HCEC 1CT (cell line): Measurements from ENCODE around the gene ARID1A.
"Not testable (repeated sequence)": the region's sequence is repeated elsewhere in the genome, so short reads cannot be mapped to it uniquely, and the experiment has no call there.

ENCODE experiments used
- DNase-seq: peaks from one replicate; pipeline ENCODE4 v3.0.0-alpha.2; 2017

ARID1A gene

DNA sequence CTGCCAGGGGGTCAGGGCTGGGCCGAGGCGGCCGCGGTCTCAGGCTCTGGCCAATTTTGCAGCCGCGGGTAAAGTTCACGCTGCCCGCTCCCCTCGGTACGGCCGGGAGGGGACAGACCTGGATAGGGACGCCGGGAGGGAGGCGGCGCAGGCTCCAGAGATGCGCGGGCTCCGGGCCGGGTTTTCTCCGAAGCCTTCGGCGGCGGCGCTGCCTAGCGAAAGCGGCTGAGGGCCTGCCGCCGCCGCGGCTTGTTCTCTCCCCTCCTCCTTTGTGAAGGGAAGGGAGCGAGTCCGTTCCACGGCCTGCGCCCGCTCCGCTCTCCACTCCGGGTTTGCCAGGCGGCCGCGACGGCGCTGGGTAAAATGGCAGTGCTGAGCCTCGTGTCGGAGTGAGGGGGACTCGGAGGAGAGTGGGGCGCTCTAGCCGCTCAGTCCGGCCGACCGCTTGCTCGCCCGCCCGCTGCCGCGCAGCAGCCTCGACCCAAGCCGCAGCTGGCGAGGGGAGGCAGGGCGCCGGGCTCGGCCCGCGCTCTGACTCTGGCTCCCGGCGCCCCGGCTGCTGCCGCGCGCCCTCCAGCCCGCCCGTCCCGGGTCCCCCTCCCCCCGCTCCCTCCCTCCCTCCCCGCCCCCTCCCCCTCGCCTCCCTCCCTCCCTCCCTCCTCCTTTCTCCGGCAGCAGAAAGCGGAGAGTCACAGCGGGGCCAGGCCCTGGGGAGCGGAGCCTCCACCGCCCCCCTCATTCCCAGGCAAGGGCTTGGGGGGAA lies at the start of gene ARID1A:
ARID1A (plus strand) TSS at position 660 of the 763 bp plus-strand sequence. CDS start 389 bp downstream, outside the sequence.
- peak; percentile 96 for DNase-seq

DNA sequence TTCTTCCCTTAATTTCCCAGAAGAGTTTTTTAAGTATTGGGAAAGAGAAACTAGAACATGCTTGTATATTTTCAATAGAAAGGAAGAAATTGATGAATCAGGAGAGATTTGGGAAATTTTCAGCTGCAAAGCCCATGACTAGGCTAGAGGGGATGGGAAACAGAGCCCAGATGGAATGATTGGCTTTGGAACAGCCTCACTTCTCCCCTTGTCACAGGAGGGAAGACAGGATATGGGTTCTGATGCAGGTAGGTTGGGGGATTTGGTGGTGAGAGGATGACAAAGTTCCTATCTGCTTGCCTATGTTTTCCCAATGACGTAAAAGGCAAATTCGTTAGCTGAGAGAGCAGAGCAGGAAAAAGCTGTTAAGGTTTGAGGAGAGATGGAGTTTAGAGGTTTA lies 31.0 kb upstream of the ARID1A start:
- DNase-seq = no peak

DNA sequence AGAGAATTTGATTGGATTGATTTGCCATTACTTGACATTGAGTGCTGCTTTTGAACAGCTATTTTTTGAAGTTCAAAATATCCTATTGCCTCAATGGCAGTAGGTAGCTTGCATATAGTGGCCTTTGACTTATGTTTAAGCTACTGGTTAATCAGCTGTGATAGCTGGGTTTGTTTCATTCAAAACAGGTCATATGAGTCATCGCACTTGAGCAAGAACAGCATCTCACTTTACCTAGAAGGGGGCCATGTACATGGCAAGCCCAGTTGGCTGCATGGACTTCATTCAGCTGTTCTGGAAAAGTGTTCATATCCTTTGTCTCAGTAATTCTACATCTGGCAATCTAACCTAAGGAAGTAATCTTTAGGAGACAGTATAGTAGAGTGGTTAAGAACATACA lies 29.0 kb upstream of the ARID1A start:
- peak; percentile 35 for DNase-seq

DNA sequence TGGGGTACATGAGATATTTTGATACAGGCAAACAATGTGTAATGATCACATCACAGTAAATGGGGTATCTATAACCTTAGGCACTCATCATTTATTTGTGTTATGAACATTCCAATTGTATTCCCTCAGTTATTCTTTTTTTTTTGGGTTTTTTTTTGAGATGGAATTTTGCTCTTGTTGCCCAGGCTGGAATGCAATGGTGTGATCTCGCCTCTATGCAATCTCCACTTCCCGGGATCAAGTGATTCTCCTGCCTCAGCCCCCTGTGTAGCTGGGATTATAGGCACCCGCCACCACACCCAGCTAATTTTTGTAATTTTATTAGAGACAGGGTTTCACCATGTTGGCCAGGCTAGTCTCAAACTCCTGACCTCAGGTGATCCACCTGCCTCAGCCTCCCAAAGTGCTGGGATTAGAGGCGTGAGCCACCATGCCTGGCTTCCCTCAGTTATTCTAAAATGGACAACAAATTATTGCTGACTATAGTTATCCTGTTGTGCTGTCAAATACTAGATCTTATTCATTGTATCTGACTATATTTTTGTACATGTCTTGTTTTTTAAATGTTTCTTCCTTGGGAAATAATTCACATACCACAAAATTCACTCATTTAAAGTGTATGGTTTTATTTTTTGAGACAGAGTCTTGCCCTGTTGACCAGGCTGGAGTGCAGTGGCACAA lies 27.6 kb upstream of the ARID1A start:
- not testable (repeated sequence) for DNase-seq

DNA sequence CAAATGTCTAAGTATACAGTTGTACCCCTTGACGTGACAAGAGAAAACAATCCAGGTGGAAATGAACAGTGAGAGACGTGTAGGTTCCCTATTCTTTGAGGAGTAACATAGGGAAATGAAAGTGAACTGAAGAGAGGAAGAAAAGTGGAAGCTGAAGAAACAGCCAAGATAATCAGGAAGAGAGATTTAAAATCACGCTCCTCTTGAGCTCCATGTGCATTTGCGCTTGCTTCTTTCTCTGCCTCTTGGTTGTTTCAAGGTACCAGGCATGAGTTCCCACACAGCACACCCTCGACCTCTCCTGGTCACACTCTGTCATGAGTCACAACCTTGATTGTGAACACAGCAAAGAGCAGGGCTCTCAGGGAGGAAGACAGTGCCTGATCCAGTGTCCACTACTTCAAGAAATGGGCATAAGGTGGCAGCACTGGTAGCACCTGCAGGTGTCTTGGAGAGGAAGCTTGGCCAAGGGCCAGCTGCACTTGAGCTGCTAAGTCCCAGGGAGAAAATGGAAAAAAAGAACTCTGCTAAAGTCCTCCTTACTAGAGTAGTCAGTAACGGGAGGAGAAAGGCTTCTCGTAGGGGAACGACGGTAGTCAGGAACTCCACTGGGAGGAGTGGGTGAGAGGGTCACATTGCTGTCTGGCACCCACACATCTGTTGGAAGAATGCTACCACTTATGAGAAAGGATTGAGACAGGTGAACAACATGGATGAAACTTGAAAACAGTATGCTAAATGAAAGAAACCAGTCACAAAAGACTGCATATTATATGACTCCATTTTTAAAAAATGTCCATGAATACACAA lies 18.3 kb upstream of the ARID1A start:
- DNase-seq = peak; percentile 69

DNA sequence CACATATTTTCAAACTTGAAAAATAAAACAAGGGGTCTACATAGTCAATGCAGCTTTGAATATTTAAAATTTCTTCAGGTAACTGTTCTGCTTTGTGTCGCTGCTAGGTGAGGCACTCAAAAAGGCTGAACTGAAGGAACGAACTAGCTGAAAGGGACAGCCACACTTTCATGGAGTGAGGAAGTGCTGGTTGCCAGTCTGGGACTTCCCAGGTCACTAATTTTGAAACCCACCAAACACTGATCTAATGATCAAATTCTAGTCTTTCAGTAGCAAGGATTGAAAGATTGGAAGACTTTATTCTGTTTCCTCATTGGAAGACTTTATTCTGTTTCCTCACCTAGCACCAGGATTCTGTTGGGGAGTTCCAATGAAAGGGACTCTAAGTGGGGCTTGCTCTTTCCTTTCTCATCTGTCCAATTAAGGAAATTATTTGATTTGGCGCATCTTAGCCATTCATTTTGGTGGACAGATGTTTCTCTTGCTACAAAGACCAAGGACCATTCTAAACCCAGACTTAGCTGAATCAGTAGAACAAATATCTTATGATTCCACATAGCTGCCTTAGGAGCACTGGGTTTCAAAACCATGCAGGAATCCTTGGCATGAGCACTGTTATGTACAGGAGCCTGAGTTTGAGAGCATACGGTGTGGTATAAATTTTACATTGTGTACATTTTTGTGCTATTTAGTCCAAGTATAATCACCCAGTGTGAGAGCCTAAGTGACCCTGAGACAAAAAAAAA lies 10.9 kb upstream of the ARID1A start:
- DNase-seq = no peak

DNA sequence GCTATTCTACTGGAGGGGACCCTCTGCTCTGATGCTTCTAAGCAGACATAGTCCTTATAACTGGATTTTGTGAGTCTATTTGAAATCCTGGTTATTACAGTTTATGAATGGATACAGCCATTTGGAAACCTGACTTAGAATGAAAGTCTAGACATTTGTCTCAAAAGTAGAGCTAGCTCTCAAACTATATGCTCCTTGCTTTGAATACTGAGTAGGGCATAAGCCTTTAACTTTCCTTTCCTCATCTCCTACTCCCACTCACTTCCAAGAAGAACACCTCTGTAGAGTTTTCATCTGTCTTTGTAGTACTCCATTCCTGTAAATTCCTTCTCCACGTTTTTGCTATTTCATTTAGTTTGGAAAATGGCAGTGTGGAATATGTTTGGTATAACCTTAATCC lies 9.0 kb upstream of the ARID1A start:
- no peak for DNase-seq

DNA sequence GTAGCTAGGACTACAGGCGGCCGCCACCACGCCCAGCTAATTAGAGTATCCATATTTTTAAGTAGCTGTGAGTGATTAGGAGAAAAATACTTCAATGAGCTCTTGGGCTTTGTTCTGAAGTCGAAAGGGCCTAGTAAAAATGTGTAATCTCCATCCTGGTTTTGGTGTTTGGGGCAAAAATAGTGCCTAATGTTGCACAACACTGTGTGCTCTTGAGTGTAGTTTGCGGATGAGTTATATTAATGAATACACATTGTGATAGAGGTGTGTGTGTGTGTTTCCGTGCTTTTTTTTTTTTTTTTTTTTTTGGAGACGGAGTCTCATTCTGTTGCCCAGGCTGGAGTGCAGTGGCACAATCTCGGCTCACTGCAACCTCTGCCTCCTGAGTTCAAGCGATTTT lies 6.3 kb upstream of the ARID1A start:
- no peak for DNase-seq

DNA sequence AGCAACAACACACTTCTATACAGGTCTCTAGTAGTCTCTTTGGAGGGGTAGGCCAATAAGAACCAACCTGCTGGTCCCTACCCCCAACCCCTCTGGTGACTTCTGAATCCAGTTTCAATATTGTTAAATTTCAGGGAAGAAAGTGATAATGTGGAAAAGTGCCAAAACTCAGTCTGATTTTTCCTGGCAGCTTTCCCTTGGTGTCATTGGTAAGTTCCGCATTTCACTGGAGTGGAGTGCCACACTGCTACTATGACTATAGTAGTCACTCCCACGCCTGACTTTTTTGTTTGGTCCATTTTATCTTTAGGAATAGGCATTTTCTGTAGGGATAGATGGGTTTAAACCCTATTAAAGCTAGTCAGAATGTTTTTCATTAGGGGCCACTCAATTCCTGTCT lies 5.7 kb upstream of the ARID1A start:
- DNase-seq = no peak

DNA sequence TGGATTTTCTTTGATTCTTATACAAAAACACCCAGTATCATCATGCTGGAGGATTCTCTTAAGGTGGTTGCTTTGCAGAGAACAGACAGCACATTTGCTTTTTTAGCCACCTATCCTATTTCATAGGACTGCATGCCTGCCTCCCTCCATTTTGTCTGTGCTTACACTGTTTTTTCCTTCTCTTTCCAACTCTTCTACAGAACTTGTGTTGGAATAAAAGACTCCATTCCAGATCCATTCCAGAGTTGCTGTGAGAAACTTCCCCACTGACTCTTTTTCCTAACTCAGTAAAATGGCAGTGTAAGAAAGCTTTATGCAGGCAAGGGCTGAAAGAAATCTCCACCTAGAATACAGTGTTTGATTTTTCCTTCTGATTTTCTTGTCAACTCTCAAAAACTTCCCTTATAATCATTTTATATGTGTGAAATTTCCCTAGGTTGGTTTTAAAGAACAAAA lies 5.2 kb upstream of the ARID1A start:
- DNase-seq = no peak

DNA sequence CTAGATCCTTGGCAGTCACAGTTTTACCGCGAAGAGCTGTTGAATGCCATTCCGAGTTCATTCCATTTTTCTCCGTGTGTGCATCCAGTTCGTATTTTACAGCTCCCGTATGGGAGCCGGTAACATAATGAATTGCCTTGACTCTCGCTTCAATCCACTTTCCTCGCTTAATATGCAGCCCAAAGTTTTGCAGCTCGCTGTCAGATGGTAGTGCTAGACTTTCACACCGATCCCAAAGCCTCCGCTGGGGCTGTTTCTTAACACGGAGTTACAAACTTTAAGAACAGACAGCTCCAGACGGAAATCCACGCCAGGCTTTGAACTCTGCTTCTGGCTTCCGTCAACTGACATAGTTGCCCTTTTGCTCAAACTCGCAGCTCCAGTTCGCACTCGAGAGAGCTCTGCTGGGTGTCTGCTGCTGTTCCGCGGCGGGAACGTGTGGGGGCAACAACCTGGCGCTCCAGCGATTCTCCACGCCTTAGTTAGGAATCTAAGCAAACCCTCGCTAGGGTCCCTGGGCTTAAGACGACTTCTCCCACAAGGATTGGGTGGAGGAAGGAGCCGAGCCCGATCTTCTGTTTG lies 3.5 kb upstream of the ARID1A start:
- peak; percentile 91 for DNase-seq

DNA sequence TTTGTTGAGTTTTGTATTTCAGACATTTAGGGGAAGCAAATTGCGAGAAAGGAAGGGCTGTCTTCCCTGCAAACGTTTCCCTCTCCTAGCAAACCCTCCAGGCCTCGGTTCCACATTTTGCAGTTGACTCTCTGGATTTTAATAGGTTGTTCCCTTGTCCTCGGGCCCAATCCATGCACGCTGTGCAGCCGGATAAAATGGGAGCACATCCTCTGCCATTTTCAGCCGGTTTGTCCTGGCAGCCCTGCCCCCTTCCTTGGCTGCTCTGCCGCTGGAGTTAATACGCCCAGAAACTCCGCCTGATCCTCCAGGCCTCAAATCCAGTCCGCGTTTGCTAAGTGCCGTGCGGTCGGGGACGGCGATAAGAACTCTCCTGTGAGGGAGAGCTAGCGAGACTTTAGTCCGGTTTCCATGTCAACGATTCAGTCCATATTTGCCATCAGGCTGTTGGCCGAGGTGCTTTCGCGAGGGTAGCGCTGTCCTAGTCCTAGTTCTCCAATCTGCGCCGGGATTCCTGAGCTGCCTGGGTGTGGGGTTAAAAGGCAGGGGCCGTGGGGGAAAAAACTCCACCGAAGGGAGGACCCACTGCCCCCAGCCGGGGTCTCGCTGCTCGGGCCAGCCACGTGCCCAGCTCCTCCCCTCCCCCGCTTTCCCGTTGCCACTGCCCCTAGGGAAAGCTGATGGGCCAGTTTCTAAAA lies 2.9 kb upstream of the ARID1A start:
- peak; percentile 99 for DNase-seq

DNA sequence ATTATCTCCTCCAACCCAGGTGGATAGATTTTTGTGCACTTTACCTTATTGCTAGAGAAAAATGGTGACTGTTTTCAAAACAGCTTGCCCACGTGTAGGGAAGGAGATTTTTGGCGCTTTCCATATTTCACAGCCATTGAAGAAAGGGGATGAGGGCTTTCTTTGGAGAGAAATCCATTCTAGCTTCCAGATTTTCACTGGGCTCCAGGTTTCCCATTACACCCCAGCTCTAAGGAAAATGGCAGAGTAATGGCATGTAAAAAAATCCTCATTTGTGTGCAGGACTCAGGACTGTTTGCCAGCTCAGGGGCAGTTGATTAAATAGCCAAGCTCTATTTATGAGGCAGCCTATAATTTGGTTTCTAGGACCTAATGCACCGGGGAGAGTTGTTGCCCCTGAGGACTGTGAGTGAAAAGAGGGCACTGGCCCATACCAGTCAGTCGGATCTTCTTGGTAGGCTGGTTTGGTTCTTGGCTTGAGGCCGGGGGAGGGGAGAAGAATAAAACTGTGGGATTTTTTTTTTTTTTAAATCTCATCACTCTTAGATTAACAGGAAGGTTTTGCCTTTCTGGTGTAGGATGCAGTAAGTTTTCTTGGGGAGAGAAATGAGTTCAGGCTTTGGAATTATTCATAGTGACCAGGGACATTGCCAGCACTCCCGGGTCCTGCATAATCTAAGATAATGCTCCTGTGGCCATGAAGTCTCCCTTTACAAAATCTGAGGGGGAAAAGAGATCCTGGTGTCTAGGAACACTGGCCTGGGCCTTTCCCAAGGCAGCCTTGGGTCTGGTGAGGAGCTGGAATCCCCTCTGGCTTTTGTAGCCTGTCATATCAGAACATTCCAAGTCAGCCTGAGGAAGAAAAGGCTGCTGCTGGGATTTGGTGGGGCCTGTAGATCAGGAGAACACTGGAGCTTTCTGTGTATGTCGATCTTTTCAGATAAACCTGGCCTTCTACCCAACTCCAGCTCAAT lies 1.9 kb upstream of the ARID1A start:
- DNase-seq = no peak

DNA sequence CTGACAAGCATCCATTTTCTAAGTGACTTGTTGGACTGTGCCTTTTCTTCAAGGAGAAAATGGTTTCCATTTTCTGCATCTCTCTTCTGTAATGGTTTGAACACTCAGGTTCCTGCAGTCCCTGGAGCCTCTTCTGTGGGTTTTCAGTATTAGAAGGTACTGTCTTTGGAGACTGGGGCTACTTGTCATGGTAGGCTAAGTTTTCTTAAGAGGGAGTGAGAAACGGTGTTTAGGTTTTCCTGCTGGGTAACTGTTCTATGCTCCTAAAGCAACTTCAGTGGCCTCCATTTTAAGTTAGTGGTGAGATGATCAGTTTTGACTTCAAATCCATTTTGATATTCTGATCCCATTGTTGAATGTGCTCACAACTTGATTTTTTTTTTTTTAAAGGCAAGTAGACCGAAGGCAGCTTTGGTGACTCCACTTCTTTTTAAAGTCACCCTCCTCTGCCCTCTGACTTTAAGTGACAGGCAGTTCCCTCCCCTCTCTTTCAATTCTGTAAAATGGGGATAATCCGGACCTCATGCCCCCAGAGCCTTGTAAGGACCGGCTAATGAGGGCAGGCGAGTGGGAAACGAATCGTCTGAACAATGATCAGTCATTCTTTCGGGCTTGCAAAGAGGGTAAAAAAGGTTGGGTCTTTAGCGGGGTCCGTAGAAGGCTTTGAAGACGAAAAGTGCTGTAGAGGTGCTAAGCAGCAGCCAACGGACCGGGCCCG lies 1.0 kb upstream of the ARID1A start:
- no peak for DNase-seq

DNA sequence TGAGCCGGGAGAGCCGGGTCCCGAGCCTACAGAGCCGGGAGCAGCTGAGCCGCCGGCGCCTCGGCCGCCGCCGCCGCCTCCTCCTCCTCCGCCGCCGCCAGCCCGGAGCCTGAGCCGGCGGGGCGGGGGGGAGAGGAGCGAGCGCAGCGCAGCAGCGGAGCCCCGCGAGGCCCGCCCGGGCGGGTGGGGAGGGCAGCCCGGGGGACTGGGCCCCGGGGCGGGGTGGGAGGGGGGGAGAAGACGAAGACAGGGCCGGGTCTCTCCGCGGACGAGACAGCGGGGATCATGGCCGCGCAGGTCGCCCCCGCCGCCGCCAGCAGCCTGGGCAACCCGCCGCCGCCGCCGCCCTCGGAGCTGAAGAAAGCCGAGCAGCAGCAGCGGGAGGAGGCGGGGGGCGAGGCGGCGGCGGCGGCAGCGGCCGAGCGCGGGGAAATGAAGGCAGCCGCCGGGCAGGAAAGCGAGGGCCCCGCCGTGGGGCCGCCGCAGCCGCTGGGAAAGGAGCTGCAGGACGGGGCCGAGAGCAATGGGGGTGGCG lies 371 bp downstream of the ARID1A start:
- DNase-seq = no peak

DNA sequence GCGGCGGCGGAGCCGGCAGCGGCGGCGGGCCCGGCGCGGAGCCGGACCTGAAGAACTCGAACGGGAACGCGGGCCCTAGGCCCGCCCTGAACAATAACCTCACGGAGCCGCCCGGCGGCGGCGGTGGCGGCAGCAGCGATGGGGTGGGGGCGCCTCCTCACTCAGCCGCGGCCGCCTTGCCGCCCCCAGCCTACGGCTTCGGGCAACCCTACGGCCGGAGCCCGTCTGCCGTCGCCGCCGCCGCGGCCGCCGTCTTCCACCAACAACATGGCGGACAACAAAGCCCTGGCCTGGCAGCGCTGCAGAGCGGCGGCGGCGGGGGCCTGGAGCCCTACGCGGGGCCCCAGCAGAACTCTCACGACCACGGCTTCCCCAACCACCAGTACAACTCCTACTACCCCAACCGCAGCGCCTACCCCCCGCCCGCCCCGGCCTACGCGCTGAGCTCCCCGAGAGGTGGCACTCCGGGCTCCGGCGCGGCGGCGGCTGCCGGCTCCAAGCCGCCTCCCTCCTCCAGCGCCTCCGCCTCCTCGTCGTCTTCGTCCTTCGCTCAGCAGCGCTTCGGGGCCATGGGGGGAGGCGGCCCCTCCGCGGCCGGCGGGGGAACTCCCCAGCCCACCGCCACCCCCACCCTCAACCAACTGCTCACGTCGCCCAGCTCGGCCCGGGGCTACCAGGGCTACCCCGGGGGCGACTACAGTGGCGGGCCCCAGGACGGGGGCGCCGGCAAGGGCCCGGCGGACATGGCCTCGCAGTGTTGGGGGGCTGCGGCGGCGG lies 1.0 kb downstream of the ARID1A start:
- DNase-seq = no peak

DNA sequence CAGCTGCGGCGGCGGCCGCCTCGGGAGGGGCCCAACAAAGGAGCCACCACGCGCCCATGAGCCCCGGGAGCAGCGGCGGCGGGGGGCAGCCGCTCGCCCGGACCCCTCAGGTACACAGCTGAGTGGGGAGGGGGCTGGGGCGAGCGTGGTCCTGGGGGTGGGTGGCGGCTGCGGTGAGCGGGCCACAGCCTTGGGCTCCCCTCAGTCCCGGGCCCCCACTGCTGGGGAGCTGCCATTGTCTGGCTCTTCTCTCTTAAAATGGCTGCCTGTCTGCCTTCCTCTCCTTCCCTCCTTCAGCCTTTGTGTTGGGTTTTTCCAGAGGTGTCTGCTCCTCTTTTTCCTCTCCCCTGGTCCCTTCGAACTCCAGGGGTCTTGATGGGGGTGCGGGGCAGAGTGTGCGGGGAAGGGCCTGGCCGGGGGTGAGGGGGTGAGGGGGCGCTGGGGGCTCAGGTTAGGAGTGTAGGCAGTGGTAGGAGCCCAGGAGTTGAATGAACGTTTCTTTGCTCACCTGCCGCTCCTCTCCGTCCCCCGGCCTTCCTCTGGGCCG lies 1.7 kb downstream of the ARID1A start:
- DNase-seq = no peak
